ENCODE results near the gene GIPC3.

DNA sequence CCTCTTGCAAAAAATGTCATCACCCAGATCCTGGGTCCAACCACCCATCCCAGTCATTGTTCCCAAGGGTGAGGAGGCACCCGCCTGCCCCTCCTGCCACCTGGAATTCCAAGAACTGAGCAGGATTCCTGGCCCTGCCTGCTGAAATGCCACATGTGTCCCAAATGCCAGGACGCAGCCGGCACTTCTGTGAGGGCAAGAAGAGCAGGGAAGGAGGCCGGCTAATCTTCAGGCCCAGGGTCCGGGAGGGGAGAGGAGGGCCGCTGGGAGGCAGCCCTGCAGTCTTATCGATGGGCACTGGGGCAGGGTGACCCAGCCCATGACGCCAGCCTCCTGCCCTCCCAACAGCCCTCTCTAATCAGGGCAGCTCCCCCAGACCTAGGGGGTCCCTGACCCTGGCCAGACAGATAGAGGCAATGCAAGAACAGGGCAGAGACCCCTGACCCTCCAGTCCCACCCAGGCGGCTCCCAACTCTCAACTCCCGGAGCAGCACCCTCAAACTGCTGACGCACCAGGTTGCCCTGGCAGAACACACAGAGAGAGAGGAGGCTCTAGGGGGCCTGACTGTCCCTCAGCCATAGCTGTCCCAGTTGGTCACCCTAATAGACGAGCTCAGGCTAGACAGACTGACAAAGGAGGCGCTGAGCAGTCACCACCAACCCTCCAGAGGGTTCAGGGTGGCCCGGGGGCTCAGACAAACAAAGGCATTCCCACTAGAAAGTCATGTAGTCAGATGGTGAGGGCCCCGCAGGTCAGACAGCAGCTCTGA, 29.4 kb upstream of the GIPC3 start:
- TF ChIP-seq, protein P1, sequence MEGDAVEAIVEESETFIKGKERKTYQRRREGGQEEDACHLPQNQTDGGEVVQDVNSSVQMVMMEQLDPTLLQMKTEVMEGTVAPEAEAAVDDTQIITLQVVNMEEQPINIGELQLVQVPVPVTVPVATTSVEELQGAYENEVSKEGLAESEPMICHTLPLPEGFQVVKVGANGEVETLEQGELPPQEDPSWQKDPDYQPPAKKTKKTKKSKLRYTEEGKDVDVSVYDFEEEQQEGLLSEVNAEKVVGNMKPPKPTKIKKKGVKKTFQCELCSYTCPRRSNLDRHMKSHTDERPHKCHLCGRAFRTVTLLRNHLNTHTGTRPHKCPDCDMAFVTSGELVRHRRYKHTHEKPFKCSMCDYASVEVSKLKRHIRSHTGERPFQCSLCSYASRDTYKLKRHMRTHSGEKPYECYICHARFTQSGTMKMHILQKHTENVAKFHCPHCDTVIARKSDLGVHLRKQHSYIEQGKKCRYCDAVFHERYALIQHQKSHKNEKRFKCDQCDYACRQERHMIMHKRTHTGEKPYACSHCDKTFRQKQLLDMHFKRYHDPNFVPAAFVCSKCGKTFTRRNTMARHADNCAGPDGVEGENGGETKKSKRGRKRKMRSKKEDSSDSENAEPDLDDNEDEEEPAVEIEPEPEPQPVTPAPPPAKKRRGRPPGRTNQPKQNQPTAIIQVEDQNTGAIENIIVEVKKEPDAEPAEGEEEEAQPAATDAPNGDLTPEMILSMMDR (IDR thresholded peaks at IDR 0.05; ENCODE audit: low read depth, low read length), result no peak
- no peak for TF ChIP-seq EZH2phosphoT487 (IDR thresholded peaks at IDR 0.05; ENCODE audit: low read depth)
